Mucosa of descending colon (tissue), 3 donors: Measurements from ENCODE around the gene SH3GL2. TPM values are rescaled to one million over a fixed set of nuclear protein-coding genes. Genes with fewer than 3 reads are reported as not detected.

Source experiments
- ATAC-seq: fragments of 200-7000 bp; cut with Tn5 transposase; one replicate; pipeline ENCODE4 v1.9.1; 2020; ENCODE audit warnings: mild to moderate bottlenecking, moderate library complexity
- DNase-seq, 3 donors: peaks; one replicate each; pipeline ENCODE4 v3.0.0-alpha.2; 2020
- H3K36me3 ChIP-seq: fragments of 200-600 bp; one replicate; pipeline ENCODE4 v1.8.0; 2021; ENCODE audit warnings: low read depth, mild to moderate bottlenecking
- H3K4me1 ChIP-seq: fragments of 200-600 bp; one replicate; pipeline ENCODE4 v1.8.0; 2021; ENCODE audit warnings: low read depth, mild to moderate bottlenecking
- H3K4me3 ChIP-seq: fragments of 200-600 bp; one replicate; pipeline ENCODE4 v1.8.0; 2021; ENCODE audit warnings: mild to moderate bottlenecking
- H3K9me3 ChIP-seq: fragments of 200-600 bp; one replicate; pipeline ENCODE4 v1.8.0; 2021; ENCODE audit warnings: mild to moderate bottlenecking
- CTCF ChIP-seq: fragments of 200-600 bp; IDR thresholded peaks from one replicate; pipeline ENCODE4 v1.8.0; 2022; ENCODE audit warnings: antibody characterized with exemption, mild to moderate bottlenecking
- intact Hi-C, 2 donors: fragments of 100-400 bp; cut with DNase I in 1 of 2; cut with micrococcal nuclease in 1 of 2; formaldehyde crosslinking; loops; one replicate each; pipeline versions ENCODE4 v1.11.0 to v1.11.1; 2022; cut with DNase I, micrococcal nuclease
- total RNA-seq, 3 donors: library from RNA; stranded (reverse); fragmentation: NEBNext Ultra II Directional in 2 of 3; extraction: Animal tissue kit (Norgen Biotek cat#: 25700) in 2 of 3; gene quantifications; one replicate each; pipeline versions ENCODE4 v1.2.1 to v1.2.4, GENCODE V29; 2021 to 2023
- donor health status: DM: no; HTN: no; CAD: no; lungs with moderate emphysema.
- donor health status: DM: no; HTN: no; CAD: no.
- donor health status: DM: no; HTN: yes; CAD: no.

Gene SH3GL2
- total RNA-seq, 3 donors from 2014 or later: 0.38 to 0.73 (median 0.63) TPM

- TF ChIP-seq CTCF: no peak
- intact Hi-C loops: no loop called here
- Histone ChIP-seq H3K4me1 (no peaks in the 10 kb centered on the region), H3K9me3 (no peaks in the 10 kb centered on the region), H3K4me3 (no peak overlapping the region), H3K36me3 (no peaks in the 10 kb centered on the region)
- peak; percentile 48 for ATAC-seq
- DNase-seq: peak in 2 of 3 donors; percentile 32 to 36
Measured at GRCh38 chr9:17793713-17794622, 215.1 kb downstream of the SH3GL2 start.

- no peaks in the 10 kb centered on the region for H3K9me3 ChIP-seq
- H3K4me3 ChIP-seq: no peak overlapping the region
- H3K36me3 ChIP-seq: no peaks in the 10 kb centered on the region
- no peak for TF ChIP-seq CTCF
- DNase-seq: peak in 1 of 3 donors; percentile 49
- intact Hi-C loops: no loop called here
- no peak for ATAC-seq
- H3K4me1 ChIP-seq: no peaks in the 10 kb centered on the region
Measured at GRCh38 chr9:17795744-17796143, 216.9 kb downstream of the SH3GL2 start.

- no peaks in the 10 kb centered on the region for H3K4me1 ChIP-seq
- TF ChIP-seq CTCF: no peak
- H3K4me3 ChIP-seq: no peak overlapping the region
- ATAC-seq (no peak), DNase-seq (no peak)
- no peaks in the 10 kb centered on the region for H3K36me3 ChIP-seq
- H3K9me3 ChIP-seq: no peaks in the 10 kb centered on the region
- intact Hi-C loops: no loop called here
Measured at GRCh38 chr9:17799369-17799768, 220.5 kb downstream of the SH3GL2 start.

GRCh38 chr9:17800418-17800817 lies 221.6 kb downstream of the SH3GL2 start:
- H3K4me3 ChIP-seq: no peak overlapping the region
- TF ChIP-seq CTCF: no peak
- no peak for ATAC-seq
- no peaks in the 10 kb centered on the region for H3K4me1 ChIP-seq
- no peaks in the 10 kb centered on the region for H3K9me3 ChIP-seq
- intact Hi-C loops: loop anchor here in 1 of 2 donors (5.0 kb wide), 1 partner anchor 268 kb away; no protein-coding TSS in a partner anchor
- H3K36me3 ChIP-seq: no peaks in the 10 kb centered on the region
- no peak for DNase-seq

GRCh38 chr9:17802249-17802857 lies 223.5 kb downstream of the SH3GL2 start:
- peak in 1 of 3 donors; percentile 46 for DNase-seq
- H3K9me3 ChIP-seq: no peaks in the 10 kb centered on the region
- no peak for ATAC-seq
- intact Hi-C loops: loop anchor here in 1 of 2 donors (5.0 kb wide), 1 partner anchor 270 kb away; no protein-coding TSS in a partner anchor
- H3K4me1 ChIP-seq: no peaks in the 10 kb centered on the region
- H3K36me3 ChIP-seq: no peaks in the 10 kb centered on the region
- H3K4me3 ChIP-seq: no peak overlapping the region
- TF ChIP-seq CTCF: no peak
